B cell (primary cell): ENCODE measurements around the gene P2RX5.

Source experiments
- CTCF ChIP-seq: fragments of 200-600 bp; IDR thresholded peaks from one replicate; pipeline ENCODE4 v1.8.0; 2022; ENCODE audit warnings: antibody characterized with exemption, mild to moderate bottlenecking
- EZH2 ChIP-seq: IDR thresholded peaks from 2 replicates; pipeline ENCODE4 v1.6.1; 2012; ENCODE audit warnings: borderline replicate concordance, low read depth, mild to moderate bottlenecking, moderate library complexity, low read length; ENCODE audit not compliant: insufficient read depth, poor library complexity, severe bottlenecking

DNA sequence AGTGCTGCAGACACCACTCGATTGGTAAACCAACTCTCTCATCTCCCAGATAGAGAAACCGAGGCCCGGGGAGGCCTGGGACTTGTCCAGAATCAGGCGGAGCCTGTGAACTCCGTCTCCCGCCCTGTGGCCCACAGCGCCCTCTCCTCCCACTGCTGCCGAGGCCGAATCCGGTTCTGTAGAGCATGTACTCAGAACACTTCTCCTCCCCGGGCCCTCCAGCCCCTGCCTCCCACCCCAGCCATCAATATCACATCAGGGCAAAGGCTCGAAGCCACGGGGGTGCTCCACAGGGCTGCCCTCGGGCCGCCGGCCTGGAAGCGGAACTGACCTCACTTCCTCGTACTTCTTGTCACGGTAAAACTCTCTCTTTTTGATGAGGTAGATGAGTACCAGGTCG, 14.4 kb downstream of the P2RX5 start:
- TF ChIP-seq CTCF (no peak), EZH2 (no peak)
